Activated naive CD8-positive, alpha-beta T cell treated with anti-CD3 and anti-CD28 coated beads, Interleukin-2, amount 10 ng/mL, durations not matched to agents 7 days and 5 days (primary cell): ENCODE data around the gene TUBA8. TPM values are rescaled to one million over a fixed set of nuclear protein-coding genes. Genes with fewer than 3 reads are reported as not detected.

Experiments used
- ATAC-seq: fragments of 150-1000 bp; cut with Tn5 transposase; one replicate; pipeline ENCODE4 v1.10.0; 2021; ENCODE audit warnings: low read depth, moderate library complexity
- POLR2A ChIA-PET: fragments of 350-600 bp; sonication (Branson Sonifier 250); formaldehyde crosslinking; loops from one replicate; lab custom pipeline; 2021; ENCODE audit warnings: antibody characterized with exemption; lab: Charles Lee
- DNase-seq: peaks from one replicate; pipeline ENCODE4 v3.0.0; 2021
- H3K27ac Mint-ChIP-seq: one replicate; pipeline ENCODE4 v1.8.0; 2022; ENCODE audit warnings: mild to moderate bottlenecking, mixed read lengths
- H3K27me3 Mint-ChIP-seq: one replicate; pipeline ENCODE4 v1.8.0; 2022; ENCODE audit warnings: mild to moderate bottlenecking, moderate library complexity, mixed read lengths
- H3K36me3 Mint-ChIP-seq: one replicate; pipeline ENCODE4 v1.8.0; 2021; ENCODE audit warnings: mild to moderate bottlenecking, mixed read lengths
- H3K4me1 Mint-ChIP-seq: one replicate; pipeline ENCODE4 v1.8.0; 2021; ENCODE audit warnings: mixed read lengths
- H3K4me3 Mint-ChIP-seq: one replicate; pipeline ENCODE4 v1.8.0; 2022; ENCODE audit warnings: mild to moderate bottlenecking, moderate library complexity, mixed read lengths
- H3K9me3 Mint-ChIP-seq: one replicate; pipeline ENCODE4 v1.8.0; 2021; ENCODE audit warnings: mixed read lengths
- total RNA-seq, 2 experiments: library from RNA; stranded (reverse); gene quantifications; one replicate each; pipeline ENCODE4 v1.2.3, GENCODE V29; 2021

TUBA8 gene
- total RNA-seq, 2 experiments from 2014 or later = 0.99 to 3.7 TPM

GRCh38 chr22:18081416-18081815, 29.2 kb upstream of the TUBA8 start:
- no peak overlapping the region for H3K27ac Mint-ChIP-seq
- H3K4me3 Mint-ChIP-seq = no peak overlapping the region
- ATAC-seq = no peak
- H3K4me1 Mint-ChIP-seq = peaks cover 39% of the 10 kb centered on the region
- H3K9me3 Mint-ChIP-seq = no peaks in the 10 kb centered on the region
- H3K36me3 Mint-ChIP-seq = peaks cover 32% of the 10 kb centered on the region
- H3K27me3 Mint-ChIP-seq = no peaks in the 10 kb centered on the region
- POLR2A ChIA-PET = no interaction called here
- no peak for DNase-seq

- no peak for ATAC-seq
- Mint-ChIP-seq H3K4me3 (no peak overlapping the region), H3K27me3 (no peaks in the 10 kb centered on the region), H3K9me3 (no peaks in the 10 kb centered on the region), H3K4me1 (peaks cover 34% of the 10 kb centered on the region), H3K27ac (peak overlapping the region; percentile 55), H3K36me3 (peaks cover 32% of the 10 kb centered on the region)
- DNase-seq = no peak
- POLR2A ChIA-PET = no interaction called here
Observed at GRCh38 chr22:18082467-18082866, 28.1 kb upstream of the TUBA8 start.

- H3K9me3 Mint-ChIP-seq = no peaks in the 10 kb centered on the region
- peaks cover 30% of the 10 kb centered on the region for H3K36me3 Mint-ChIP-seq
- DNase-seq = no peak
- H3K4me3 Mint-ChIP-seq = no peak overlapping the region
- H3K27me3 Mint-ChIP-seq = no peaks in the 10 kb centered on the region
- no peak for ATAC-seq
- H3K27ac Mint-ChIP-seq = no peak overlapping the region
- peaks cover 31% of the 10 kb centered on the region for H3K4me1 Mint-ChIP-seq
- POLR2A ChIA-PET = no interaction called here
Observed at GRCh38 chr22:18083406-18083805, 27.2 kb upstream of the TUBA8 start.

- no peak for DNase-seq
- no peak overlapping the region for H3K27ac Mint-ChIP-seq
- no peak overlapping the region for H3K4me3 Mint-ChIP-seq
- peaks cover 18% of the 10 kb centered on the region for H3K4me1 Mint-ChIP-seq
- POLR2A ChIA-PET = no interaction called here
- H3K9me3 Mint-ChIP-seq = no peaks in the 10 kb centered on the region
- H3K36me3 Mint-ChIP-seq = peaks cover 29% of the 10 kb centered on the region
- no peaks in the 10 kb centered on the region for H3K27me3 Mint-ChIP-seq
- no peak for ATAC-seq
Observed at GRCh38 chr22:18085188-18085587, 25.4 kb upstream of the TUBA8 start.

GRCh38 chr22:18087350-18087855, 23.2 kb upstream of the TUBA8 start:
- DNase-seq (no peak), ATAC-seq (no peak)
- Mint-ChIP-seq H3K4me1 (peaks cover 6% of the 10 kb centered on the region), H3K27ac (no peak overlapping the region), H3K27me3 (no peaks in the 10 kb centered on the region), H3K9me3 (no peaks in the 10 kb centered on the region), H3K36me3 (peaks cover 26% of the 10 kb centered on the region), H3K4me3 (no peak overlapping the region)
- POLR2A ChIA-PET = interaction anchor here (1.1 kb wide), 1 partner anchor 10 kb away, joined by 4 read pairs; the partner anchor contains the start of gene PEX26

- ATAC-seq = no peak
- H3K27me3 Mint-ChIP-seq = no peaks in the 10 kb centered on the region
- no peak overlapping the region for H3K27ac Mint-ChIP-seq
- H3K9me3 Mint-ChIP-seq = no peaks in the 10 kb centered on the region
- peaks cover 2% of the 10 kb centered on the region for H3K4me1 Mint-ChIP-seq
- no peak overlapping the region for H3K4me3 Mint-ChIP-seq
- POLR2A ChIA-PET = interaction anchor here (1.0 kb wide), 1 partner anchor 64 kb away, joined by 3 read pairs; no protein-coding TSS in a partner anchor
- peaks cover 26% of the 10 kb centered on the region for H3K36me3 Mint-ChIP-seq
- no peak for DNase-seq
Observed at GRCh38 chr22:18088825-18089568, 21.6 kb upstream of the TUBA8 start.

- H3K9me3 Mint-ChIP-seq = no peaks in the 10 kb centered on the region
- POLR2A ChIA-PET = no interaction called here
- ATAC-seq = no peak
- peaks cover 31% of the 10 kb centered on the region for H3K36me3 Mint-ChIP-seq
- DNase-seq = no peak
- no peak overlapping the region for H3K4me3 Mint-ChIP-seq
- H3K4me1 Mint-ChIP-seq = peaks cover 2% of the 10 kb centered on the region
- no peaks in the 10 kb centered on the region for H3K27me3 Mint-ChIP-seq
- H3K27ac Mint-ChIP-seq = no peak overlapping the region
Observed at GRCh38 chr22:18090286-18090685, 20.3 kb upstream of the TUBA8 start.

GRCh38 chr22:18091478-18091877, 19.1 kb upstream of the TUBA8 start:
- peaks cover 4% of the 10 kb centered on the region for H3K4me1 Mint-ChIP-seq
- H3K27me3 Mint-ChIP-seq = no peaks in the 10 kb centered on the region
- peaks cover 38% of the 10 kb centered on the region for H3K36me3 Mint-ChIP-seq
- POLR2A ChIA-PET = interaction anchor here (0.6 to 1.7 kb wide), 2 partner anchors 14 to 346 kb away, joined by 3 to 4 read pairs; partner anchors contain the start of gene PEX26
- no peaks in the 10 kb centered on the region for H3K9me3 Mint-ChIP-seq
- no peak overlapping the region for H3K4me3 Mint-ChIP-seq
- ATAC-seq (no peak), DNase-seq (no peak)
- H3K27ac Mint-ChIP-seq = no peak overlapping the region

- no peak for DNase-seq
Observed at GRCh38 chr22:18091916-18092526, 18.6 kb upstream of the TUBA8 start.

GRCh38 chr22:18093661-18094060, 16.9 kb upstream of the TUBA8 start:
- ATAC-seq (no peak), DNase-seq (no peak)
- POLR2A ChIA-PET = no interaction called here
- no peak overlapping the region for H3K4me3 Mint-ChIP-seq
- H3K36me3 Mint-ChIP-seq = peaks cover 42% of the 10 kb centered on the region
- H3K4me1 Mint-ChIP-seq = peaks cover 4% of the 10 kb centered on the region
- H3K9me3 Mint-ChIP-seq = no peaks in the 10 kb centered on the region
- no peaks in the 10 kb centered on the region for H3K27me3 Mint-ChIP-seq
- no peak overlapping the region for H3K27ac Mint-ChIP-seq

More at GRCh38 chr22:18091916-18092526, 18.6 kb upstream of the TUBA8 start:
- Mint-ChIP-seq H3K4me3 (peak overlapping the region; percentile 35), H3K4me1 (peaks cover 4% of the 10 kb centered on the region), H3K9me3 (no peaks in the 10 kb centered on the region), H3K27ac (no peak overlapping the region), H3K36me3 (peaks cover 42% of the 10 kb centered on the region), H3K27me3 (no peaks in the 10 kb centered on the region)
- no peak for ATAC-seq
- POLR2A ChIA-PET = interaction anchor here (0.6 to 1.7 kb wide), 3 partner anchors 14 to 346 kb away, joined by 3 to 4 read pairs (median 3); partner anchors contain the start of gene PEX26

GRCh38 chr22:18095101-18095805, 15.4 kb upstream of the TUBA8 start:
- no peak overlapping the region for H3K4me3 Mint-ChIP-seq
- DNase-seq (no peak), ATAC-seq (no peak)
- H3K36me3 Mint-ChIP-seq = peaks cover 43% of the 10 kb centered on the region
- POLR2A ChIA-PET = no interaction called here
- H3K9me3 Mint-ChIP-seq = no peaks in the 10 kb centered on the region
- H3K27me3 Mint-ChIP-seq = no peaks in the 10 kb centered on the region
- no peak overlapping the region for H3K27ac Mint-ChIP-seq
- peaks cover 1% of the 10 kb centered on the region for H3K4me1 Mint-ChIP-seq

- no peak overlapping the region for H3K4me3 Mint-ChIP-seq
- DNase-seq (no peak), ATAC-seq (no peak)
- peaks cover 1% of the 10 kb centered on the region for H3K4me1 Mint-ChIP-seq
- H3K27me3 Mint-ChIP-seq = no peaks in the 10 kb centered on the region
- peaks cover 38% of the 10 kb centered on the region for H3K36me3 Mint-ChIP-seq
- peak overlapping the region; percentile 67 for H3K27ac Mint-ChIP-seq
- H3K9me3 Mint-ChIP-seq = no peaks in the 10 kb centered on the region
- POLR2A ChIA-PET = no interaction called here
Observed at GRCh38 chr22:18096823-18097222, 13.8 kb upstream of the TUBA8 start.

GRCh38 chr22:18100781-18101180, 9.8 kb upstream of the TUBA8 start:
- H3K27ac Mint-ChIP-seq = no peak overlapping the region
- POLR2A ChIA-PET = no interaction called here
- DNase-seq = no peak
- no peak for ATAC-seq
- peaks cover 43% of the 10 kb centered on the region for H3K36me3 Mint-ChIP-seq
- no peaks in the 10 kb centered on the region for H3K27me3 Mint-ChIP-seq
- peaks cover 2% of the 10 kb centered on the region for H3K9me3 Mint-ChIP-seq
- no peak overlapping the region for H3K4me3 Mint-ChIP-seq
- H3K4me1 Mint-ChIP-seq = peaks cover 1% of the 10 kb centered on the region
